Right lobe of liver (tissue), 4 donors: ENCODE results near the gene TSC1.

ENCODE experiments used
- CTCF ChIP-seq, 4 donors: fragments of 200-600 bp in 3 of 4; fragments of 450-650 bp in 1 of 4; IDR thresholded peaks; one replicate each; pipeline versions ENCODE4 v1.5.1 to v1.8.0; 2016 to 2022; ENCODE audit warnings: antibody characterized with exemption in 4 of 4, mild to moderate bottlenecking in 2 of 4
- POLR2A ChIP-seq: fragments of 450-650 bp; IDR thresholded peaks from one replicate; pipeline ENCODE4 v1.6.1; 2017; ENCODE audit warnings: antibody characterized with exemption, mild to moderate bottlenecking
- donor health status: DM: no; HTN: no; CAD: no.
- donor health status: DM: no; HTN: no; CAD: no.
- donor health status: DM: no; HTN: yes; CAD: no.

DNA sequence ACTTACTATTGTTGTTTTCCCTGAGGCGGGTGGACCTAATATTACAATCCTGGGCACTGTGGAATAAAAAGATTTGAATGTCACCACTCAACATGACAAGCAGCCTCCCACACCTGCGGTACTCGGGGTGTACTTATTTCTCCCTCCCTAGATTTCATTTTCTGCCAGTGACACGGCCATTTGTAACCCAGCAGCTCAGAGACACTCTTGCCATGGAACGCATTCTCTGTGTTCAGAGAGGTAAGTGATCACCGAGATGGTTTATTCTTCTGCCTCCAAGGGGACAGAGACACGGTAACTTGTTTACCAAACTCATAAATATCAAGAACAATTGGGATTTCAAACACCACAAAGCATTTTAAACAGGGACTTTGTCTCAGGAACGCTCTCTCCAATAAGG, 77.5 kb downstream of the TSC1 start:
- TF ChIP-seq CTCF (IDR thresholded peaks at IDR 0.05), result no peak
- no peak for TF ChIP-seq POLR2A
